GM10847 (cell line): ENCODE data around the gene PROM1.

Experiments
- POLR2A ChIP-seq: IDR thresholded peaks from 2 replicates; pipeline ENCODE4 v1.6.1; 2011; ENCODE audit not compliant: insufficient read length; ENCODE audit errors: extremely low read depth

PROM1 gene

GRCh38 chr4:16116019-16116418 is 32.2 kb upstream of the PROM1 start:
- no peak for TF ChIP-seq POLR2A

DNA sequence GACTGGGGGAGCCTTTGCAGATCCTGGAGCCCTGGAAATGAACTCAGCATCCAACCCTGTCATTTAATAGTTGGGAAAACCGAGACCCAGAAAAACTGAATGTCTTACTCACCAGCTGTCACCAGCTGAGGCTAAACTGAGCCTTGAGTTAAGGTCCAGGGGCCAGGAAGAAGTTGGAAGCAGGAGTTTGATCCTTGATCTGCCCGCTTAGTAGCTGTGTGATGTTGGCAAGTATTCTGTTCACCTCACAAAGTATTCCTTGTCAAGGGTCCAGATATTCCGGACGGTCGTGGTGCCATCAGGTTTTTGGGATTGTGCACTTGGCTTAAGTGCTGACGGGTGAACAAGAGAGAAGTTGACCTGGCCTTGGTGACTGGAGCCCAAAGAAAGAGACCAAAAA is 30.7 kb upstream of the PROM1 start:
- TF ChIP-seq POLR2A: no peak

DNA sequence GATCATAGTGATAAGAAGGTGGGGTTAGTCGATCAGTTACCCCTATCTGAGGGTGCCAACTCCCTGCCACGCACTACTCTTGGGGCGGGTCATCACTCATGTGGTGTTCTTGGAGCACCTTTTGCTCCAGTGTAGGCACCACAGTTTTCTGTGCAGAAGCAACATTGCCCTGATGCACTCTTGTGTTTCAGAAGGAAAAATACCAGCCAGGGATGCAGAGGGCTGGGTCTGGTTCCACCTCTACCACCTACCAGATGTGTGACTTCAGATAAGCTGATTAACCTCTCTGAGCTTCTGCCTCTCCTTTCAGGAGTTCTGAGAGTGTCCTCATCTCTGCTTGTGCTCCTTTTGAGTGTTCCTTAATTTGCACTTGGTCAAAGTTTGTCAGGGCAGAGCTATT is 29.9 kb upstream of the PROM1 start:
- no peak for TF ChIP-seq POLR2A

GRCh38 chr4:16111533-16111932 is 27.7 kb upstream of the PROM1 start:
- no peak for TF ChIP-seq POLR2A

- no peak for TF ChIP-seq POLR2A
Measured at GRCh38 chr4:16110661-16111290, 27.0 kb upstream of the PROM1 start.

- TF ChIP-seq POLR2A: no peak
Measured at GRCh38 chr4:16110199-16110598, 26.4 kb upstream of the PROM1 start.

- TF ChIP-seq POLR2A: no peak
Measured at GRCh38 chr4:16109256-16109655, 25.4 kb upstream of the PROM1 start.

DNA sequence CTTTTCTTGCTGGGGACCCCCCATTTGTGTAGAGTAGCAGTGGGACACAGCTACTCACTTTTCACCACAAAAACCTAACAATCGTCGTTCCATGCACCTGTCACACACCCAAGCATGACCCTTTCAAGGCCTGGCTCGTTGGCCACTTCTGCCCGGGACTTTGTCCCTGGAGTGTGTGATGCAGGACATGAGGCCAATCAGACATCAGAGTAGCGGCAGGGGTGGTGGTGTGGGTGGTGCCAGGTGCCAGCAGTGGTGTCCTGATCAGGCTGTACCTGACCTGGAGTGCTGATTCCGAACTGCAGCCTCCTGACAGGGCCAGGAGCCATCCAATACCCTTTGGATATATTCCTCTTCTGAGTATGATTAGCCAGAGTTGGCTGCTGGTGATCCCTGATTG is 23.1 kb upstream of the PROM1 start:
- no peak for TF ChIP-seq POLR2A

DNA sequence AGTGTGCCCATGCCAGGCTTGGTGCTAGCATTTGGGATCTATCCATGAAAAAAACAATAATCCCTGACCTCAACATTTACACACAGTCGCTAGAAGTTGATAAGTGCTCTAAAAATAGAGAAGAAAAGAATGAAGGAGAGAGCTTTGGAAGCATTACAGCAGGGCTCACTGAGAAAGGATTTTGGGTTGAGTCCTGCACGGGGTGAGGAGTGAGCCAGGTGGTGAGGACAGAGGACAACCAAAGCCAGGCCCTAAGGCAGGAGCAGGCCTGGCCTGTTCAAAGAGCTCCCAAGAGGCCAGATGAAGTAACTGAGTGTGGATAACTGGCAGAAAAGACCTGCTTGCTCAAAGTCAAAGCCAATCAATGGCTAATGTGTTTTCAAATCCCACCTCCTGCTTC is 20.7 kb upstream of the PROM1 start:
- no peak for TF ChIP-seq POLR2A

DNA sequence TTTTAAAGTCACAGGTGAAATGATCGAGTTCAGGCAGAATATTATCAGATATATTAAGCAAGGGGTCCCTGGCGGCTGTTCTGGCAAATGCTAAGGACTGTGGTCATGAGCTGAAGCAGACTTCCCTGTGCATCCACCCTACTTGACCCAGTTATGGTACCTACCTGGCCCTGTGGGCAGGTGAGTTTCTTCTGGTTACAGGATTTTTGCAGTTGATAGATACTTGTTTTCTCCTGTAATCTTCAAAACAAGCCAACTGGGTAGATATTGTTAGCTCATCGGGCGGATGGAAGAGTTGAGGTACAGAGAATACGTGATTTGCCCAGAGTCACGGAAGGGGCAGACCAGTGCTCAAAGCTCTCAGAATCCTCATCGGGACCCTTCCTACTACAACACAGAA is 18.5 kb upstream of the PROM1 start:
- no peak for TF ChIP-seq POLR2A

GRCh38 chr4:16100833-16101232 is 17.0 kb upstream of the PROM1 start:
- TF ChIP-seq POLR2A: no peak

DNA sequence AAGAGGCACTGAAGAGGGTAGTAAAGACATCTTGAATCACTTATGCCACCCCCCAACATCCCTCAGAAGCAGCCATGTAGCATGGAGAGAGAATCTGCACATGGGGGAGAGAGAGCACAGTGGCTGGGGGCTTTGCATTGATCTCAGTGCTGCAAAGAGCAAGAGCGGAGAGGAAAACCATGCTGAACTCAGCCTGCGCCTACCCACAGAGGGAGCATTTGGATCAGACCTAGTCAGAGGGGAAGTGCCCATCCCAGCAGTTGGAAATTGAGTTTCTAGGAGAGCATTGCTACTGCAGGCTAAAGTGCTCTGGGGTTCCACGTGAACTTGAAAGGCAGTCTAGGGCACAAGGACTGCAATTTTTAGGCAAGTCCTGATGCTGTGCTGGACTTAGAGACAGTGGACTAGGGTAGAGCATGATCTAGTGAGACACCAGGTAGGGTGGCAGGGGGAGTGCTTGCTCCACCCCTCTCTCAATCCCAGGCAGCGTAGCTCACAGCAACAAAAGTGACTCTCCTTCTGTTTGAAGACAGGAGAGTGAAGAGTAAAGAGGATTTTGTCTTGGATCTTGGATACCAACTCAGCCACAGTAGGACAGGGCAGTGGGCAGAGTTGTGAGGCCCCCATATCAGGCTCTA is 9.0 kb upstream of the PROM1 start:
- TF ChIP-seq POLR2A: no peak

DNA sequence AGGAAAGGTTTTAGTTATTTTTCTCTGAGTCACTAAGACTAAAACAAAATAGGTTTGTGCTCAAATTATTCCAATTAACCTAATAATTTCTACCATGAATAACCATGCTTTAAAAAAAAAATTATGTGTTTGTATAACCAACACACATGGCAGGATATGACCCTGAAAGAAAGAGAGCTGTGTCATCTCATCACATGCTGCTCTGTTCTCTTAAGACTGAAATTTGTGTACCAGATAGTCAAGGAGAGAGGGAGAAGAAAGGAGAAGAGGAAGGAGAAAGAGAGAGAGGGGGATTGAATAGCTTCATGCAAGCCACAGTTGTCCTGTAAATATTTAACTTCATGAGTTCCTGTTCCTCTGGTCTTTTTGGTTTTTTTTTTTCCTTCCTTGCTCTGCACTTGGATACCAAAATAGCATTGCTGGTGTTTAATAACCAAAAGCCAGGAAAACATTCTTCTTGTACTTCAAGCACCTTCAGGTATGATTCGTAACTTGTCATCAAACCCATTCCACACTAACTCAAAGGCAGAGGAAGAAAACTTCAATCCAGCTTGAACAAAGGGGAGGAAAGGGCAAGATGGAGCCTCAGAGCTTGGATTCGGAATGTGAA is 6.4 kb upstream of the PROM1 start:
- no peak for TF ChIP-seq POLR2A

DNA sequence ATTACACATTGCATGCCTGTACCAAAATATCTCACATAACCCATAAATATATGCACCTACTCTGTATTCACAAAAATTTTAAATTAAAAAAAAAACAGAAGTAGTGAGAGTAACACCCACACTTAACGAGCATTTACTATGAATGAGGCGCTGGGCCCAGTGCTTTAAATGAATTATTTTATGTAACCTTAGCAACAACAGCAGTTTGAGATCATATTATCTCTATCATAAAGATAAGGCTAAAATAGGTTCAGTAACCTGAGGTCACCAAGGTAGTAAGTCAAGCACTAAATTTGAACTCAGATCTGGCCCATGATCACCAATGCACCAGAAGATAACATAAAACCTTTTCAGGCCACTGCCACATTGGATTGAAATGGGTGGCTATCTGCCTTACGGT is 5.3 kb upstream of the PROM1 start:
- no peak for TF ChIP-seq POLR2A

DNA sequence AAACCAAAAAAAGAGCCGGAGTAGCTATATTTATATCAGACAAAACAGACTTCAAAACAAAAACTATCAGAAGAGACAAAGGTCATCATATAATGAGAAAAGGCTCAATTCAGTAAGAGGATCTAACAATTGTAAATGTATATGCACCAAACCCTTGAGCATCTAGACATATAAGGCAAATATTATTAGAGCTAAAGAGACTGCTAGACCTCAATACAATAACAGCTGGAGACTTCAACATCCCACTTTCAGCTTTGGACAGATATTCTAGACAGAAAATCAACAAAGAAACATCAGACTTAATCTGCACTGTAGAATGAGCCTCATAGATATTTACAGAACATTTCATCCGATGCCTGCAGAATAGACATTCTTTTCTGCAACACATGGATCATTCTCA is 4.8 kb upstream of the PROM1 start:
- TF ChIP-seq POLR2A: no peak

DNA sequence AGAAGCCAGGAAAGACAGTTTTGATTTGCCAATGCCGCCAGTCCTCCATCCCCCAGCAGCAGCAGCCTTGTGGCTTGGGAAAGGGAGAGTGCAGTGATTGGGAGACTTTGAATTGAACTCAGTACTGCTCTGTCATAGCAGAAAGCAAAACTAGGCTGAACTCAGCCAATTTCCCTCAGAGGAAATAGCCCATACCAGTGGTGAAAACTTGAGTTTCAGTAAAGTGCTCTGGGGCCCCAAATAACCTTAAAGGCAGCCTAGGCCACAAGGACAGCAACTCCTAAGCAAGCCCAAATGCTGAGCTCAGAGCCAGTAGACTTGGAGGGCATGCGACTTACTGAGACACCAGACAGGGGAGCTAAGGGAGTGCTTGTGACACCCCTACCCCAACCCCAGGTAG is 2.0 kb upstream of the PROM1 start:
- TF ChIP-seq POLR2A: no peak
